Body of pancreas (tissue), 4 donors: ENCODE data around the gene RTL10. TPM values are rescaled to one million over a fixed set of nuclear protein-coding genes. Genes with fewer than 3 reads are reported as not detected.

ENCODE experiments used
- ATAC-seq: fragments of 150-250 bp; one replicate; pipeline ENCODE4 v1.9.1; 2016
- DNase-seq, 4 donors: peaks; one replicate each; pipeline ENCODE4 v3.0.0-alpha.2; 2019
- H3K27ac ChIP-seq, 4 donors: fragments of 200-600 bp; sonication (generic); 1 replicate in 3 of 4; 2 replicates in 1 of 4; pipeline versions ENCODE4 v1.5.1 to v1.6.1; 2016 to 2019; ENCODE audit warnings: mild to moderate bottlenecking in 1 of 4, mixed read lengths in 1 of 4, moderate library complexity in 1 of 4
- H3K27me3 ChIP-seq, 2 donors: fragments of 200-600 bp; sonication (generic); one replicate each; pipeline ENCODE4 v1.6.0; 2016; ENCODE audit warnings: mild to moderate bottlenecking in 1 of 2
- H3K36me3 ChIP-seq, 2 donors: fragments of 200-600 bp; sonication (generic); replicated peaks in 1 of 2; 2 replicates each; pipeline ENCODE4 v1.5.1; 2016; ENCODE audit warnings: low read depth in 2 of 2; ENCODE audit not compliant: insufficient read depth in 1 of 2
- H3K4me1 ChIP-seq: fragments of 200-600 bp; sonication (generic); one replicate; pipeline ENCODE4 v1.6.0; 2016
- H3K4me3 ChIP-seq, 2 donors: fragments of 200-600 bp; sonication (generic); 1 replicate in 1 of 2; 2 replicates in 1 of 2; pipeline ENCODE4 v1.5.1; 2016 to 2019
- H3K9me3 ChIP-seq, 3 donors: fragments of 200-600 bp; sonication (generic); 1 replicate in 2 of 3; 2 replicates in 1 of 3; pipeline ENCODE4 v1.5.1; 2016
- CTCF ChIP-seq, 7 experiments: fragments of 450-650 bp in 4 of 7; fragments of 200-600 bp in 3 of 7; sonication (generic) in 3 of 7; IDR thresholded peaks; one replicate each; pipeline ENCODE4 v1.5.1; 2016 to 2019; ENCODE audit warnings: antibody characterized with exemption in 7 of 7
- POLR2A ChIP-seq, 3 donors: fragments of 450-650 bp; IDR thresholded peaks; one replicate each; pipeline ENCODE4 v1.6.1; 2016; ENCODE audit warnings: antibody characterized with exemption in 3 of 3, mild to moderate bottlenecking in 2 of 3
- WGBS, 2 donors: methylation state at CpG; one replicate each; pipeline ENCODE4 v1.1.5; 2017; 5-methylcytosine and 5-hydroxymethylcytosine counted together
- intact Hi-C: fragments of 100-400 bp; cut with DNase I; formaldehyde crosslinking; loops from one replicate; pipeline ENCODE4 v1.15.1; 2023
- total RNA-seq, 2 donors: library from RNA; depleted of rRNA; stranded (reverse); fragments of >200 nt; gene quantifications; one replicate each; pipeline ENCODE4 v1.1.0, GENCODE V29; 2016

The RTL10 gene
- total RNA-seq, 2 donors from 2014 or later, result 10.2 to 14.8 TPM

- Histone ChIP-seq H3K4me3 (no peak overlapping the region), H3K27me3 (no peaks in the 10 kb centered on the region), H3K9me3 (no peaks in the 10 kb centered on the region), H3K36me3 (no peaks in the 10 kb centered on the region), H3K4me1 (peaks cover 23% of the 10 kb centered on the region), H3K27ac (no peak overlapping the region)
- ATAC-seq (no peak), DNase-seq (peak in 3 of 4 donors; percentile 4 to 11 (median 8))
- TF ChIP-seq CTCF (IDR thresholded peaks at IDR 0.05) (no peak), POLR2A (IDR thresholded peaks at IDR 0.05) (no peak)
- 82 to 90% methylated on average over 4 to 19 of the region's 21 CpGs for WGBS, 2 donors
- intact Hi-C loops, result loop anchor here (5.0 kb wide), 1 partner anchor 34 kb away; no protein-coding TSS in a partner anchor
Observed at GRCh38 chr22:19876314-19876940, 21.8 kb upstream of the RTL10 start.

GRCh38 chr22:19875531-19876313, 21.0 kb upstream of the RTL10 start:
- Histone ChIP-seq H3K4me1 (peaks cover 23% of the 10 kb centered on the region), H3K27me3 (no peaks in the 10 kb centered on the region), H3K27ac (no peak overlapping the region), H3K4me3 (no peak overlapping the region), H3K9me3 (no peaks in the 10 kb centered on the region), H3K36me3 (no peaks in the 10 kb centered on the region)
- TF ChIP-seq CTCF (IDR thresholded peaks at IDR 0.05), result no peak
- TF ChIP-seq POLR2A (IDR thresholded peaks at IDR 0.05), result no peak
- intact Hi-C loops, result loop anchor here (5.0 kb wide), 1 partner anchor 33 kb away; no protein-coding TSS in a partner anchor
- ATAC-seq, result no peak
- peak in 3 of 4 donors; percentile 4 to 12 (median 11) for DNase-seq
- 82 to 86% methylated on average over 17 to 19 of the region's 23 CpGs for WGBS, 2 donors

GRCh38 chr22:19875061-19875530, 20.4 kb upstream of the RTL10 start:
- no peaks in the 10 kb centered on the region for H3K9me3 ChIP-seq
- 91% methylated on average over 12 of the region's 12 CpGs; no CpG with 5 or more reads in 1 of the 2 donors for WGBS, 2 donors
- DNase-seq, result peak in 3 of 4 donors; percentile 3 to 10 (median 7)

More at GRCh38 chr22:19875061-19875530, 20.4 kb upstream of the RTL10 start:
- no peaks in the 10 kb centered on the region for H3K27me3 ChIP-seq
- H3K36me3 ChIP-seq, result no peaks in the 10 kb centered on the region
- intact Hi-C loops, result loop anchor here (5.0 kb wide), 1 partner anchor 33 kb away; no protein-coding TSS in a partner anchor
- TF ChIP-seq CTCF (IDR thresholded peaks at IDR 0.05) (no peak), POLR2A (IDR thresholded peaks at IDR 0.05) (no peak)
- H3K27ac ChIP-seq, result no peak overlapping the region
- no peak for ATAC-seq
- peaks cover 25% of the 10 kb centered on the region for H3K4me1 ChIP-seq
- no peak overlapping the region for H3K4me3 ChIP-seq
